ENCODE data around the gene MRPL45.
"Not testable (repeated sequence)": the region's sequence is repeated elsewhere in the genome, so short reads cannot be mapped to it uniquely, and the experiment has no call there.

The MRPL45 gene

DNA sequence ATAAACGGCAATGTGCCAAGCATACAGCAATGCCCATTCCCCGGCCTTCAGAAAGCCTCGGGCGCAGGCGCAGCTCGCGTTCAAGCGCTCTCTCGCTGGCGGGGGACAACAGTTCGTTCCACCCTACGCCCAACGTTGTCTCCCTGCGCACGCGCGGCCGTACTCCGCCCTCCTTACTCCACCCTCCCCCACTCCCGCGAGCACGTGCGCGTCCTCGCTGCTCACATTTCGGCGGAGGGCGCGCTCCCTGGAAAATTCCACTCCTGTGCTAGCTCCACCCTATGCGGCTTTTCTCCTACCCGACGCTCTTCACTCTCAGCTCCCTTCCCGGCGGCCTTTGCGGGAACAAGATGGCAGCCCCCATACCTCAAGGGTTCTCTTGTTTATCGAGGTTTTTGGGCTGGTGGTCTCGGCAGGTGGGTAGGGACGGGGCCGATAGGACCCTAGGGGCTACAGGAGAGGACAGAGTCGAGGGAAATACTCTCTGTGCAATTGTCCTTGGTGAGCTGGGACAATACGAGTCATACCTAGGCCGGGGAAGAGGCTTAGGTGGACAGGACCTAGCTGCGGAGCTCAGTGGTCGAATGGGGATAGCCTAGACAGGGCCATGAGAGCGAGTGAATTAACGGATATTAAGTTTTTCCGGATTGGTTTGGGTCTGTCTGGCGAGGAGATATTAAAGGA, at the start of gene MRPL45:
TSS of gene MRPL45 (plus strand) at position 335 of the 684 bp plus-strand sequence. CDS start at position 351, 16 bp downstream.
- DNase-seq = peak; percentile 97

DNA sequence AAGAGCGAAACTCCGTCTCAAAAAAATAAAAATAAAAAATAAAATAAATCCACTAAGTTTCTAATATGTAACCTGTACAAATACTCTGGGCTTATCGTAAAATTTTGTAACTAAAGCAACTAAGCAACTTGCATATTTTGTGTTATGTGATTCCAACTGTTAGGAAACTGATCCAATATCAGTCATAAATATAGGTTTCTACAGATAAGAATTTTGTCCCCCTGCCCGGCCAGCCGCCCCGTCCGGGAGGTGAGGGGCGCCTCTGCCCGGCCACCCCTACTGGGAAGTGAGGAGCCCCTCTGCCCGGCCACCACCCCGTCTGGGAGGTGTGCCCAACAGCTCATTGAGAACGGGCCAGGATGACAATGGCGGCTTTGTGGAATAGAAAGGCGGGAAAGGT, 43.8 kb upstream of the MRPL45 start:
- DNase-seq = not testable (repeated sequence)

DNA sequence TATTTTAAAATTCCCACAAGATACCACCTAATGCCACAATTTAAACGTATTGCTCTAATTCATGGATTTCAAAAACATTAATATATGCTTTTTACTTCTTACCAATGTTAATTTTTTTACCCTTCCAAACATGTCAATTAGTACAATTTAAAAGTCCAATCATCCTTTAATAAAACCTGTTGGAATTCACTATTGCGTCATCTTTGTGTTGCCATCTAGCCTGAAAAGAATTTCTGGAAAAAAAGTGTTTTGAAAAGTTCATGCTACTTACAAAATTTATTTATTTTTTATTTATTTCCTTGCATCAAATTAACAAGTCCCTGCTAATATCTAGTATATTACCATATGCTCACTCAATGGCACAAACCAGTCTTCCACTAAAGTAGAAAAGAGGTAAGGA, 42.6 kb upstream of the MRPL45 start:
- not testable (repeated sequence) for DNase-seq

DNA sequence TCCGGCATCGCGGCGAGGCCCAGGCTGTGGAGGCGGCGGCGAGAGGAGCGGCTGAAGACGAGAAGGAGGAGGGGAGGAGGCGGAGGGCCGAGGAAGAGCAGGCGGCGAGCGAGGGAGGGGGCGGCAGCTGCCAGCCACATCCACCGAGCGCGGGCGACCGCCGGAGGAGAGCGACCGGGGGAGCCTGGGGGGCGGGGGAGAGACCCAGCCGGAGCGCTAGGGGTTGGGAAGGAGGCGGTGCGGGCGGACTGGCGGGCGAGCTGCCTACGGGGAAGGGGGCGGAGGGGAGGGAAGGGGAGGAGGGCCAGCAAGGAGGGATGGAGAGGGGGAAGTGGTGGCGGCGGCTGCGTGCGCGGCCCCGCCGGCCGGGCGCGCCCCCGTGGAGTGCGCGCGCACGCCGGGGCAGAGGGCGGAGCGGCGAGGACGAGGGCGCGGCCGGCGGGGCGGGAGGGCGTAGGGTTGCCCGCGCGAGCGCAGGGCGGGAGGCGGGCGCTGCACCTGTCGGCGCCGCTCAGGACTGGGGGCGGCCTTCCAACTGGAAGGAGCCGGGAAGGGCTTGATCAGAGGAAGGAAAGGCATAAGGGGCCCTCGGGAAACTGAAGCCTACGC, 39.9 kb upstream of the MRPL45 start:
- peak; percentile 90 for DNase-seq

DNA sequence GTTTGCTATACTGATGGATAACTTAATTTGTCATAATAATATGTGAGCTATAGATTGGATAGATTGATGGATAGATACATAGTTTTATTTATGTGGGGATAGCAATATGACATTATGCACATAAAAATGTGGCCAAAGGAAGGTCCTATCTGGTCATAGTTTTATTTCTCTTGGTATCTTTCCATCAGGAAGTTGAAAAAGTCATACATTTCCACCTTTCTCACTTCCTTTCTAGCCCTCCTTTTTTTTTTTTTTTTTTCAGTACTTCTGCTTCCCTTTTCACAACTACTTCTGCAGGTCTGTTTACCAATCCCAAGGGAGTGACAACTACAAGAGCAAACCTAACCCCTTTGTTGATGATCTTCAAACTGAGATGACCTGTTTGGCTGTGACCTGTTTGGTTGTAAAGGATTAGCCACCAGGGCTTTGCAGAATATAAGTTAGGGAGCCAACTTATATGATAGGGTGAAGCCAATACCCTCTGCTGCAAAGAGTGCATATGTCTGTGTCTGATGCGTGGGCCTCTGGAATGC, 30.9 kb upstream of the MRPL45 start:
- not testable (repeated sequence) for DNase-seq

DNA sequence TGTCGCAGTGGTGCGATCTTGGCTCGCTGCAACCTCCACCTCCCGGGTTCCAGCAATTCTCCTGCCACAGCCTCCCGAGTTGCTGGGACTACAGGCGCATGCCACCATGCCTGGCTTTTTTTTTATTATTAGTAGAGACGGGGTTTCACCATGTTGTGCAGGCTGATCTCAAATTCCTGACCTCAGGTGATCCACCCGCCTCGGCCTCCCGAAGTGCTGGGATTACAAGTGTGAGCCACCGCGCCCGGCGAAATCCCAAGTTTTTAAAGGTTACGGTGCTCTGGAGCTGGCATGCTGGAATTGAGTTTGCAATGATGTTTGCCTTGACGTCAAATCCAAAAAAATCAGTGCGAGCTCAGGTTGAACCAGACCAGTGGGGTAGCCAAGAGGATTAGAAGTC, 30.4 kb upstream of the MRPL45 start:
- not testable (repeated sequence) for DNase-seq

DNA sequence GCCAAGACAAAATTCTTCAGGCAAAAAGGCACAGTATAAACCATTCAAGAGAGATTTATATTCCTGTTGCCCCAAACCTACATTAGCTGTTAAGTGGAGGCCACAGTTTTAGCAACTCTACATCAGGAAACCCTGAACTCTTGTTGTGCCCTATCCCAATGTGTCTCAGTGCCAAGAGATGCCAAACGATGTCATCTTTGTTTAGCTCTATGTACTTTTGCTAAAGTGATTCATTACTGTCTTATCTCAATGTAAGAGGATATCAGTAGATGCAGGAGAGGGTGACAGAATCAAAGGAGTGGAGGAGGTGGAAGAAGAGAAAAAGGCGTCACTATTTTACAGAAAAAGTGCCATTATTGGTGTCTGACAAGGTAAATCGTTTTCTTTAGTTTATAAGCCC, 28.8 kb upstream of the MRPL45 start:
- DNase-seq = not testable (repeated sequence)

DNA sequence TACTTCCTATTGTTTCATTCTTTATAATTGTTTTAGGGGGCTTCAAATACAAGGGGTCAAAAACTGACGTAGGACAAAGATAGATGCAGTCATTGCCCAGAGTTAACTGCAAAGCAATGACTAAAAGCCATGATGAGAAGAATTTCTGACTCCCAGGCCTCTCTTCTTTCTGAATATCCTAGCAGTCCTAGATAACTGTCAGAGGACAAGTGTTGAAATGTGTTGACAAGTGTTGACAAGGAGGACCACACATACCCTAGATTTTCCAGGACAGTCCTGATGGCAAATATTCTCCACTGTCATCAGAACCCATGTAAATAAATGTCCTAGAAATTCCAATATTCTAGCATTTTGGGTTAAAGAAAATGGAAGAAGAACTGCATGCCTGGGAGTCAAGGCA, 27.9 kb upstream of the MRPL45 start:
- not testable (repeated sequence) for DNase-seq

DNA sequence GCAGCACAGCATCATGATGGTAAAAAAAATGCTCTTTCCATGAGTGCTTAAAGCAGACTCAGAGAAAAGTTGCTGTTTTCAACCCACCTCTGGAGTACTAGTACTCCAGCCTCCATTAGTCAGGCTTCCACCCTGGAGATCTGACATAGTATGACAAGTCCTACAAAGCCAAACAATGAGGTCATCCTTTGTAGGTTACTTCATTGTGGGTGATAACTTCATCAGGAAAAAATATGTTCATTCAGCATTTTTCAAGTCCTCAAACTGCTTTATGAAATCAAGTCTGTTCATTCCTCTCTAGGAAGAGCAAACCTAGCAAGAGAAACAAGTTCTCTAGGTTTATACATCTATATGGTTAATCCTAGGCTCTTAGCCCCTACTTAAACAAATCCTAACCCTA, 27.4 kb upstream of the MRPL45 start:
- not testable (repeated sequence) for DNase-seq

DNA sequence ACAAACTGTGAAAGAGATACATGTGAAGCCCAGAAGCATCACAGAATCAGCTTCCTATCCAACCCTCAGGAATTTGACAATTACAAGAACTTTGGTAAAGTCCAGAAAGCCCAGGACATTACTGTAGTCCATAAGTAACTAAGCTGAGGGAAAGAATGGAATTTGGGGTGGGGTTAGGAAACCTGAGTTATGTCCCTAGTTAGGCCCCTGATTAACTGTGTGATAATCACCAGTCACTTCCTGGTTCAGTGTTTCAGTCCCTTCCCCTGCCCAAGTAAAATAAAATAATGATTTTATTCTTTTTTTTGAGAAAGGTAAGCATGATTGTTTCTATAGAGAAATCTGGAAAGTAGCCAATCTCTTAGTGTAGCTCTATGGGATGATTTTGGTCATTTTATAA, 11.0 kb upstream of the MRPL45 start:
- not testable (repeated sequence) for DNase-seq

DNA sequence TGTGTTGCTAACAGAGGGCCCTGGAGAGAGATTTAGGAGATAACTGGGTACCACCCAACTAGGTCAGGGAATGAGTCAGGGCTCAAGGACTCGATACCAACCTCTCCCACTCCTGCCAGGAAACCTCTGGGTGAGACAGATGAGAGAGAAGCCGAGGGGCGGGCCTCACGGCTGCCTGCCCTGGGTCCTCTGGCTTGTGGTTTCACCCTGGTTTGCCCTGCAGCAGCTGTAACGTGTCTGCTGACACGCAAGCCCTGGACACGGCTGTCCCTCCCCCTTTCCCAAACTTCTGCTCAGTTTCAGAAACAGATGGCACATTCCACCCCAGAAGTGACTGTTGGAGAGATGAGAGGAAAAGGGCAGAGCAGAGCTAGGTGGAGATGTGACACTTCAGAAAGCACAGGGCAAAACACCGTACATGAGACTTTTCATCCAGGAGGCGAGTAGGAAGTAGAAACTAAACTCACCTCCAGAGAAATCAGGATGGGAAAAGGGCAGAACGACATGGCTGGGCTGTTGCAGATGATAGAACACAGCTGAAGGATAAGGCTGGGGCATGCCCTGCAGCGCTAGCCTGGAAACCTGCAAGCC, 10.4 kb upstream of the MRPL45 start:
- DNase-seq = peak; percentile 48

DNA sequence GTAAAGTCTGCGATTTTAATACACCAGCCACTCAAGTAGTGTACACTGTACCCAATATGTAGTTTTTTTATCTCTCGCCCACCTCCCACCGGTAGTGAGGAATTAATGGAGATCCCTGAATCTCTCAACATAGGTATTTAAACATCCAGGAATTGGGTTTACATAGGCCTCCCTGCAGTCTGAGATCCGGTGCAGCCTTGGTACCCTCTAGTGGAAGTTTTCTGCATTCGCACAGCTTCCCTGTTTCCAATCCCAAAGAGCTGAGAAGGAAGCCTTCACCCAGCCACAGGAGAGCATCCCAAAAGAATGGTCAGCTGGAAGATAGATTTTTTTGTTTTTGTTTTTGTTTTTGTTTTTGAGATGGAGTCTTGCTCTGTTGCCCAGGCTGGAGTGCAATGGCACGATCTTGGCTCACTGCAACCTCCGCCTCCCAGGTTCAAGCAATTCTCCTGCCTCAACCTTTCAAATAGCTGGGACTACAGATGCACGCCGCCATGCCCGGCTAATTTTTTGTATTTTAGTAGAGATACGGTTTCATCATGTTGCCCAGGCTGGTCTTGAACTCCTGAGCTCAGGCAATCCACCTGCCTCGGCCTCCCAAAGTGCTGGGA, 8.6 kb upstream of the MRPL45 start:
- not testable (repeated sequence) for DNase-seq

DNA sequence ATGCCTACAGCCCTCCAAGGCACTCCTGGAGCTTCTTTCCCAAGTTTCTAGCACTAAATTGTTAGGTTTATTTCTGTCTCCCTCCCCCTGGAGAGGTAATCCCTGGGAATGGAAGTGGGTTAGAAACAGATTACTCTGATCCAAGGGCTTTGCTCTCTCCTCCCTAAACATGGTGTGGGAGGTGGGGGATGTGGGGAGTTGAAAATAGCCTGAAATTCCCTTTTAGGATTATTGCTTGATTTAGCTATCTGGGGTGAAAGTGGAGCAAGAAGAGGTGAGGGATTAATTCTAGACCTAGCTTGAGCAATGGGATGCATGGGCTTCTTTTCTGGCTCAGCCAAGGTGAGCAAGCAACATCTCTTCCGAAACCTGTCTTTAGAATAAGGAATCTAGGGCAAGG, 7.2 kb upstream of the MRPL45 start:
- not testable (repeated sequence) for DNase-seq

DNA sequence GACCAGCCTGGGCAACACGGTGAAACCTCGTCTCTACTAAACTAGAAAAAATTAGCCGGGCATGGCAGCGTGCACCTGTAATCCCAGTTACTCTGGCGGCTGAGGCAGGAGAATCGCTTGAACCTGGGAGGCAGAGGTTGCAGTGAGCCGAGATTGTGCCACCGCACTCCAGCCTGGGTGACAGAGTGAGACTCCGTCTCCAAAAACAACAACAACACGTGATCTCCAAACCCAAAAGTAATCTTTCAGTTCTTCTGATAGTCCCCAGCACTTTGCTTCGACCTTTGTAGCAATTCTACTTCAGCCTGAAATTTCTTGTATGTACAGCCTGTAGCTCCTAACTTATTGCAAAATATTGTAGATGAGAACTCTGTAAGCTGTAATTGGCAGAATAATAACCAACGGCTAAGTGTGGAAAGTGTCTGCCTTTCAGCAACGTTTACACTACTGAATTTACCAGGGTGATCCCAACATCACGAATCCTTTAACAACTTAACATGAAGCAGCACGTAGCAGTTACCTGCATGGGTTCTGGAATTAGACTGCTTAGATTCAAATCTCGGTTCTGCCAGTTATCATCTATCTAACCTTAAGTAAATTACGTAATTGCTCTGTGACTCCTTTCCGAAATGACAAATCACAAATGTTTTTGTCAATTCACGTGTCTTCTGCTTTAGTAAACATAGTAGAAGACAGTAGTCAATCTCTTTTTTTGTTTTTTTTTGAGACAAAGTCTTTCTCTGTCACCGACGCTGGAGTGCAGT, 1.2 kb upstream of the MRPL45 start:
- DNase-seq = not testable (repeated sequence)

DNA sequence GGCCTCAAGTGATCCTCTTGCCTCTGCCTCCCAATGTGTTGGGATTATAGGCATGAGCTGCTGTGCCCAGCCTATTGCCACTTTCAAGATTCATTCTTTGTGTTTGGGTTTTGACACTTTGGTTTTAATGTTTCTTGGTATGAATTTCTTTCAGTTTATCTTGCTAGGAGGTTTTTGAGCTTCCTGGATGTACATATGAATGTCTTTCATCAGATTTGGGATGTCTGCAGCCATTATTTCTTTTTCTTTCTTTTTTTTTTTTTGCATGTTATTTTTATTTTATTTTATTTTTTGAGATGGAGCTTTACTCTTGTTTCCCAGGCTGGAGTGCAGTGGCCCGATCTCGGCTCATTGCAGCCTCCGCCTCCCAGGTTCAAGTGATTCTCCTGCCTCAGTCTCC, 18.5 kb downstream of the MRPL45 start:
- no peak for DNase-seq

DNA sequence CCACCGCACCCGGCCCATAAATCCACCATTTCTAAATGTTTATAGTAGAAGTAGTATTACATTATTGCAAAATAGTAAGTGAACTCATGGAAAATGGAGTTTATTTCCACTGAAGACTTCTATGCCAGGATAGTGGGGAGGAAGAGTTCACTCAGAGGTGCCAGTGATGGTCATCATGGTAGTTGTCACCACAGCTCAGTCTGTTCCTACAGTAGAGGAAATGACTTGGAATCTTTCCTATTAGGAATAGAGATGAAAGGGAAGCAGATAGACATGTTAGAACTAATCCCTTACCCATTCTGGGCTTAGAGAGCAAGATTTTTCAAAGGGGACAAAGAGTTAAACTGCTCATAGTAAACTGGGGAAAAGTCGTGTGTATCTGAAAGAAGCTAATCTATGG, 20.1 kb downstream of the MRPL45 start:
- no peak for DNase-seq

DNA sequence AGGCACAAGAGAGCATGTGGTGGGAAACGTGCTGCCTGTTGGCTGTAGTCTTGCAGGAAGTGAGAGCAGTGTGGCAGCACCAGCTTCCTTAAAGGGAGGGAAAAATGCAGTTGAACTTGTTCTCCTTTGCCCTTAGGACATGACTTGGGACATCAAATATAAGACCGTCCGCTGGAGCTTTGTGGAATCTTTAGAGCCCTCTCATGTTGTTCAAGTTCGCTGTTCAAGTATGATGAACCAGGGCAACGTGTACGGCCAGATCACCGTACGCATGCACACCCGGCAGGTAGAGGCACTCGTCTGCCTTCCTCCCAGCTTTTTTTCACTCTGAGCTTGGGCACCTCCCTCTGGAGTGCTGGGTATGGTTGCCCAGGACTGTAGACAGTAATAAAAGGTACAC, 23.5 kb downstream of the MRPL45 start:
- DNase-seq = no peak

DNA sequence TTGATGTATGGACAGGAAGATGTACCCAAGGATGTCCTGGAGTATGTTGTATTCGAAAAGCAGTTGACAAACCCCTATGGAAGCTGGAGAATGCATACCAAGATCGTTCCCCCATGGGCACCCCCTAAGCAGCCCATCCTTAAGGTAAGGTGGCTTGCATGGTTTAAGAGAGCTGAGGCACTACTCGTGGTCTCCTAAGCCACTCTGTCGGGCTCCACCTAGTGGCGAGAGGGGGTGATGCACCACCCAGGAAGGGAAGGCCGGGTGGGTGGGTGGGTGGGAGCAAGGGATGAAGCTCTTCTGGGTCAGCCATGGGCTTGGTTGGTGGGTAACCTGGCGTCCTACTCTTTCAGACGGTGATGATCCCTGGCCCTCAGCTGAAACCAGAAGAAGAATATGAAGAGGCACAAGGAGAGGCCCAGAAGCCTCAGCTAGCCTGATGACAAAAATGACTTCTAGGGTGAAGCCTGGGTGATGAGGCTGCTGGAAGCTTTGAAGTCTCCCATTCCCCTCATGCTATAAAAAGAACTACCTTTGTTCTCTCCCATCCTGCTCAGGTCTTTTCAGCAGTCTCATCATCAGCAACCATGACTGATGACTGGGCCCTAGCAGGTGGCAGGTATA, 25.3 kb downstream of the MRPL45 start:
- peak; percentile 81 for DNase-seq

DNA sequence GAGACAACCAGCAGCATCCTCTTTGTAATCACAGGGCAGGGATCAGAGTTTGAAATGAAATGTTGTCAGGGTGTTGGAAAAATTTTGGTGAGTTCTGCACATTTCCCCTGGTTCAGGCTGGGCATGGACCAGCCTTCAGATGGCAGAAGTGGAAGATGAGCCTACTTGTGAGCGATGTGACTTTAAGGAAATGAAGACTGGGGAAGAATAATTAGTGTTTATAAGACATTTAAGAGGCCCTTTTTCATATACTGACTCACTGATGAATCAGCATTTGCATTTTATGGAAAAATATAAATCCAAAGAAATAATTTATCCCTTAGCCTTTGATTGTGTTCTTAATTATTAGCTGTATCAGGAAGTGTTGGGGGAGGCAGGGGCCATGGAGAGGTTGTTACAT, 25.9 kb downstream of the MRPL45 start:
- no peak for DNase-seq

DNA sequence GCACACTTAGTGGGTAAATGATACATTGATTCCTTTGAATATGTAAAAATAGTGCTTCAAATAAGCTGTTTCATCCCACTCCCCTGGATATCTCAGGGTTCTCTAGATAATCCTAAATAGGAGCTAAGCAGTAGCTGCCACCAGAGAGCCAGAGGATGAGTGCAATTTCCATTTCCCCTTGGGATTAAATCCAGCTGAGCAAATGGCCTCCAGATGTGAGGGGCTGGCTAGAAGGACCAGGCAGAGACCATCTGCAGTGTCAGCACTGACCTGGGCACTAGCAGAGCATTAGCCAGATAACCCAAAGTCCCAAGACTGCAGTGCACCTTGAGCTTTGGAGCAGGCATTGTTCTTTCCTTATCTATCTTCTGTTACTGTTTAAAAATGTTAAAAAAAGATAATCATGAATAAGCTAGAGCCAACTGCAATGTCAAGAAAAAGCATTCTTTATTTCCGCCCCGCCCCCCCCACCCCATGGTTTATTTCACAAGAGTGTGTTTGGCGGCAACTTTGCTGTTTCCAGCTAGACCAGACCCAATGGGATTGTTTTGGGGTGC, 27.3 kb downstream of the MRPL45 start:
- DNase-seq = no peak

DNA sequence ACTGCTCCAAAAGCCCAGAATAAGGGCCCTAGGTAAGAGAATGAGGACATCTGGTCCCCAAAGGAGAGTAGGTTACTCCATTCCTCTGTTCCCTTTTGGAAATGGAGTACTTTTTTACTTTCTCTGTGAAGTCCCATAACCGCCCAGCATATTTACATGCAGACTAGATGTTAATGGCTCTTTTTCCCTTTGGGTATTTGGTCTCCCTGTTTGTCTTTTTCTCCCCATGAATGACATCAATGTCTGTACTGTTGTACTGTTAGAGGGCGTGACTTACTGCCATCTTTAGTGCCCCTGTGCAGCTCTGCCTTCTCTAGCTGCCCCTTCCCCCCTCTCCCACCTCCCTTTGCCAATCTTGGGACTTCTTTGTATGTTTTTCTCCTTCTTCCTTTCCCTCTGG, 27.8 kb downstream of the MRPL45 start:
- no peak for DNase-seq

DNA sequence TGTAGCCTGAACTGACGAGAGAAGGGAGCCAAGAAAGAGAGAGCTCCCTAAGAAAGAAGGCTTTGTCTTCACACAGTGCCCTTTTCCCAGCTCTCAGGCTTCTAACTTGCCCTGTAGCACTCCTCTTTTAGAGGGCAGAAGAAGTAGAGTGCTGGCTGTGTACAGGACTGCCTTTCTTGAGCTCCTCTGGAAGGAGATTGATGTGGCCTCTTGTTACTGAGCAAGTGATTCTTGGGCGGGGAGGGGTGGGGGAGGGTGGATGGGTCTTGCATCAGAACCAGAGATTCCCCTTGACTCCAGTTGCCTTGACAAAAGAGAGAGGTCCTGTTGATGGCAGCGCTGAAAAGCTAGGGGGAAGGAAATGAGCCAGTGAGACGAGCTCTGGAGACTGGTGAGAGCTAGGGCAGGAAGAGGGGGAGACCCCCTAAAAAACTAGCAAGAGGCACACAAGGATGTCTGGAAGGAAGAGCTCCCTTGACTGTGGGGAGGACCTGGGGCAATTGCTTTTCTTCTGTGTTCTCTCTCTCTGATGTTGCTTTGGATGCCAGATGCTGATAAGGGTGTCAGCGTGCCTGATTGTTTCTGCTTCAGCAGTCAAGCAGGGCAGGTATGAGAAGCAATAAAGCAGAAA, 28.4 kb downstream of the MRPL45 start:
- DNase-seq = no peak
